Peyer's patch (tissue), 4 donors: ENCODE data around the gene HECTD4.

Experiments used
- POLR2A ChIP-seq, 2 donors: fragments of 450-650 bp; IDR thresholded peaks; one replicate each; pipeline ENCODE4 v1.5.1; 2017; ENCODE audit warnings: antibody characterized with exemption in 2 of 2, mild to moderate bottlenecking in 2 of 2, moderate library complexity in 2 of 2
- TF ChIP-seq, protein P1 (sequence below), 6 experiments: fragments of 450-650 bp in 4 of 6; fragments of 200-600 bp in 2 of 6; sonication (generic) in 1 of 6; IDR thresholded peaks; one replicate each; pipeline ENCODE4 v1.5.1; 2017 to 2019; ENCODE audit warnings: antibody characterized with exemption in 6 of 6, mild to moderate bottlenecking in 3 of 6, moderate library complexity in 1 of 6

DNA sequence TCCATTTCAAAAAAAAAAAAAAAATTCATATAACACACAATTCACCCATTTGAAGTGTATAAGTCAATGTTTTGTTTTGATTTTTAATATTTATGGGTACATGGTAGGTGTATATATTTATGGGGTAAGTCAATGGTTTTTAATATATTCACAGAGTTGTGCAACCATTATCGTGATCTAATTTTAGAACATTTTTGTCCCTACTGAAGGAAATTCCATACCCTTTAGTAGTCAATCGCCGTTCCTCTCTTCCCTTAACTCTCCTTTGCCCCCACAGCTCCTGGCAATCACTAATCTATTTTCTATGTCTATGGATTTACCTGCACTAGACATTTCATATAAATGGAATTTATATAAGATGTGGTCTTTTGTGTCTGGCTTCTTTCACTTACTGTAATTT lies 164.1 kb downstream of the HECTD4 start:
- TF ChIP-seq, protein P1, sequence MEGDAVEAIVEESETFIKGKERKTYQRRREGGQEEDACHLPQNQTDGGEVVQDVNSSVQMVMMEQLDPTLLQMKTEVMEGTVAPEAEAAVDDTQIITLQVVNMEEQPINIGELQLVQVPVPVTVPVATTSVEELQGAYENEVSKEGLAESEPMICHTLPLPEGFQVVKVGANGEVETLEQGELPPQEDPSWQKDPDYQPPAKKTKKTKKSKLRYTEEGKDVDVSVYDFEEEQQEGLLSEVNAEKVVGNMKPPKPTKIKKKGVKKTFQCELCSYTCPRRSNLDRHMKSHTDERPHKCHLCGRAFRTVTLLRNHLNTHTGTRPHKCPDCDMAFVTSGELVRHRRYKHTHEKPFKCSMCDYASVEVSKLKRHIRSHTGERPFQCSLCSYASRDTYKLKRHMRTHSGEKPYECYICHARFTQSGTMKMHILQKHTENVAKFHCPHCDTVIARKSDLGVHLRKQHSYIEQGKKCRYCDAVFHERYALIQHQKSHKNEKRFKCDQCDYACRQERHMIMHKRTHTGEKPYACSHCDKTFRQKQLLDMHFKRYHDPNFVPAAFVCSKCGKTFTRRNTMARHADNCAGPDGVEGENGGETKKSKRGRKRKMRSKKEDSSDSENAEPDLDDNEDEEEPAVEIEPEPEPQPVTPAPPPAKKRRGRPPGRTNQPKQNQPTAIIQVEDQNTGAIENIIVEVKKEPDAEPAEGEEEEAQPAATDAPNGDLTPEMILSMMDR (IDR thresholded peaks at IDR 0.05), result no peak
- TF ChIP-seq POLR2A (IDR thresholded peaks at IDR 0.05), result no peak
